Astrocyte (in vitro differentiated cells and primary cell): Measurements from ENCODE around the gene DAGLA. TPM values are rescaled to one million over a fixed set of nuclear protein-coding genes. Genes with fewer than 3 reads are reported as not detected.

ENCODE experiments used
- DNase-seq: peaks from one replicate; pipeline ENCODE4 v3.0.0-alpha.2; 2010; ENCODE audit warnings: low read depth
- FAIRE-seq: peaks from 2 replicates; lab custom pipeline; 2011; peaks lifted over from hg19 to GRCh38; lab: Jason Lieb, UNC
- H2AFZ ChIP-seq: 2 replicates; pipeline ENCODE4 v1.6.0; 2012; ENCODE audit warnings: low read depth, low read length, inconsistent platforms
- H3K27ac ChIP-seq: 2 replicates; pipeline ENCODE4 v1.5.1; 2011; ENCODE audit warnings: low read depth, low read length, inconsistent platforms
- H3K27me3 ChIP-seq: 2 replicates; pipeline ENCODE4 v1.6.0; 2011; ENCODE audit warnings: low read length, inconsistent platforms; ENCODE audit not compliant: insufficient read depth
- H3K36me3 ChIP-seq: 2 replicates; pipeline ENCODE4 v1.5.1; 2011; ENCODE audit warnings: low read length, inconsistent platforms; ENCODE audit not compliant: insufficient read depth
- H3K4me1 ChIP-seq: 2 replicates; pipeline ENCODE4 v1.5.1; 2011; ENCODE audit warnings: low read length, inconsistent platforms; ENCODE audit not compliant: insufficient read depth
- H3K4me2 ChIP-seq: 2 replicates; pipeline ENCODE4 v1.6.0; 2012; ENCODE audit warnings: low read length, inconsistent platforms
- H3K4me3 ChIP-seq: 2 replicates; pipeline ENCODE4 v1.5.1; 2011; ENCODE audit warnings: low read depth, mild to moderate bottlenecking, low read length, inconsistent platforms; ENCODE audit not compliant: insufficient read depth
- H3K79me2 ChIP-seq: 2 replicates; pipeline ENCODE4 v1.6.0; 2012; ENCODE audit warnings: mild to moderate bottlenecking, low read length, inconsistent platforms; ENCODE audit not compliant: insufficient read depth
- H3K9ac ChIP-seq: 2 replicates; pipeline ENCODE4 v1.6.0; 2012; ENCODE audit warnings: mild to moderate bottlenecking, low read length, inconsistent platforms
- H3K9me3 ChIP-seq: 2 replicates; pipeline ENCODE4 v1.5.1; 2012; ENCODE audit warnings: low read depth, mild to moderate bottlenecking, low read length, inconsistent platforms; ENCODE audit not compliant: insufficient read depth
- H4K20me1 ChIP-seq: 2 replicates; pipeline ENCODE4 v1.6.0; 2012; ENCODE audit warnings: low read length, inconsistent platforms; ENCODE audit not compliant: insufficient read depth
- H3K27ac Mint-ChIP-seq: one replicate; pipeline ENCODE4 v1.8.0; 2021; ENCODE audit warnings: mild to moderate bottlenecking, mixed read lengths; ENCODE audit not compliant: unreplicated experiment
- H3K27me3 Mint-ChIP-seq: one replicate; pipeline ENCODE4 v1.8.0; 2021; ENCODE audit warnings: low read depth, mixed read lengths; ENCODE audit not compliant: unreplicated experiment
- H3K36me3 Mint-ChIP-seq: one replicate; pipeline ENCODE4 v1.8.0; 2021; ENCODE audit warnings: low read depth, mixed read lengths; ENCODE audit not compliant: unreplicated experiment
- H3K4me1 Mint-ChIP-seq: one replicate; pipeline ENCODE4 v1.8.0; 2021; ENCODE audit warnings: low read depth, mixed read lengths; ENCODE audit not compliant: unreplicated experiment
- H3K4me3 Mint-ChIP-seq: one replicate; pipeline ENCODE4 v1.8.0; 2021; ENCODE audit warnings: mild to moderate bottlenecking, moderate library complexity, mixed read lengths; ENCODE audit not compliant: unreplicated experiment
- H3K9me3 Mint-ChIP-seq: one replicate; pipeline ENCODE4 v1.8.0; 2021; ENCODE audit warnings: mild to moderate bottlenecking, mixed read lengths; ENCODE audit not compliant: unreplicated experiment
- EZH2 ChIP-seq: IDR thresholded peaks from 2 replicates; pipeline ENCODE4 v1.6.1; 2012; ENCODE audit warnings: mild to moderate bottlenecking, low read length, inconsistent platforms; ENCODE audit not compliant: insufficient read depth
- total RNA-seq: library from RNA; stranded (reverse); gene quantifications from 2 replicates; pipeline ENCODE4 v1.2.1, GENCODE V29; 2021
- TF ChIP-seq, protein P1 (sequence below): IDR thresholded peaks from 2 replicates; pipeline ENCODE4 v1.5.1; 2011; ENCODE audit warnings: low read depth, mild to moderate bottlenecking, inconsistent platforms, low read length, moderate library complexity; ENCODE audit not compliant: insufficient read depth

The DAGLA gene
- total RNA-seq, 1 donor from 2014 or later: 5.5 TPM

DNA sequence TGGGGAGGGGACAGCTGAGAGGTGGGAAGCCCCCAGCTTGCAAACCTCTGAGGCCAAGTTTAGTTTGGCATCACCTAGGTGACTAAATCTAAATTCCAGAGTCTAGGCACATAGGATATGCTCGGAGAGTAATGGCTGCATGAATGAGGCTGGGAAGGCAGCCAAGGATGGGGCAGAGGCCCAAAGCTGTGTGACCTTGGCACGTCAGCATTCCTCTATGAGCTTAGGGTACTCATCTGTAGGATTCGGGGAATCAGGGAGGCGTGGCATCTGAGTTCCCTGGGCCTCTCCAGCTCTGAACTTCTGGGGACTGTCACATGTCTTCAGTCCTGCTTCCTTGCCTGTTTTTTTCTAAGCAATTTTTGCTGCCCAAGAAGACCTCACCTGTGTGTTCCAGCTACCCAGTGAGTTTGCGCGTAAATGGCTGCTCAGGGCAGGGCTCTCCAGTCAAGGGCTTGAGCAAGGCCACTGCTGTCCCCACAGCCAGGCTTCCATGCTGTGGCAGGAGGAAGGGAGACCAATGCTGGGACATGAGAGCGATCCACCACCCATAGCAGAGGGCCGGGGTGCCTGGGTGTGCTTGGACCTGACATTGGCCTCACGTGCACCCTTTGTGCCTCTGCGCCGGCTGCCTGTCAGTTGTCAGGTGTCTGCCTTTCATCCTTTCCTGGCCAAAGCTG, 13.9 kb downstream of the DAGLA start:
- no peak for FAIRE-seq
- no peak overlapping the region for H3K4me3 ChIP-seq
- Mint-ChIP-seq H3K27me3 (peaks cover 15% of the 10 kb centered on the region), H3K27ac (no peak overlapping the region), H3K4me1 (peaks cover 7% of the 10 kb centered on the region), H3K9me3 (no peaks in the 10 kb centered on the region), H3K4me3 (no peak overlapping the region), H3K36me3 (peaks cover 2% of the 10 kb centered on the region)
- no peak overlapping the region for H3K27ac ChIP-seq
- no peak overlapping the region for H2AFZ ChIP-seq
- no peaks in the 10 kb centered on the region for H3K9me3 ChIP-seq
- no peak overlapping the region for H3K9ac ChIP-seq
- no peak for DNase-seq
- no peaks in the 10 kb centered on the region for H3K36me3 ChIP-seq
- no peak overlapping the region for H3K4me2 ChIP-seq
- no peaks in the 10 kb centered on the region for H3K27me3 ChIP-seq
- peaks cover 37% of the 10 kb centered on the region for H3K4me1 ChIP-seq
- TF ChIP-seq, protein P1, sequence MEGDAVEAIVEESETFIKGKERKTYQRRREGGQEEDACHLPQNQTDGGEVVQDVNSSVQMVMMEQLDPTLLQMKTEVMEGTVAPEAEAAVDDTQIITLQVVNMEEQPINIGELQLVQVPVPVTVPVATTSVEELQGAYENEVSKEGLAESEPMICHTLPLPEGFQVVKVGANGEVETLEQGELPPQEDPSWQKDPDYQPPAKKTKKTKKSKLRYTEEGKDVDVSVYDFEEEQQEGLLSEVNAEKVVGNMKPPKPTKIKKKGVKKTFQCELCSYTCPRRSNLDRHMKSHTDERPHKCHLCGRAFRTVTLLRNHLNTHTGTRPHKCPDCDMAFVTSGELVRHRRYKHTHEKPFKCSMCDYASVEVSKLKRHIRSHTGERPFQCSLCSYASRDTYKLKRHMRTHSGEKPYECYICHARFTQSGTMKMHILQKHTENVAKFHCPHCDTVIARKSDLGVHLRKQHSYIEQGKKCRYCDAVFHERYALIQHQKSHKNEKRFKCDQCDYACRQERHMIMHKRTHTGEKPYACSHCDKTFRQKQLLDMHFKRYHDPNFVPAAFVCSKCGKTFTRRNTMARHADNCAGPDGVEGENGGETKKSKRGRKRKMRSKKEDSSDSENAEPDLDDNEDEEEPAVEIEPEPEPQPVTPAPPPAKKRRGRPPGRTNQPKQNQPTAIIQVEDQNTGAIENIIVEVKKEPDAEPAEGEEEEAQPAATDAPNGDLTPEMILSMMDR: no peak
- TF ChIP-seq EZH2: no peak
- no peaks in the 10 kb centered on the region for H3K79me2 ChIP-seq
- peaks cover 30% of the 10 kb centered on the region for H4K20me1 ChIP-seq

DNA sequence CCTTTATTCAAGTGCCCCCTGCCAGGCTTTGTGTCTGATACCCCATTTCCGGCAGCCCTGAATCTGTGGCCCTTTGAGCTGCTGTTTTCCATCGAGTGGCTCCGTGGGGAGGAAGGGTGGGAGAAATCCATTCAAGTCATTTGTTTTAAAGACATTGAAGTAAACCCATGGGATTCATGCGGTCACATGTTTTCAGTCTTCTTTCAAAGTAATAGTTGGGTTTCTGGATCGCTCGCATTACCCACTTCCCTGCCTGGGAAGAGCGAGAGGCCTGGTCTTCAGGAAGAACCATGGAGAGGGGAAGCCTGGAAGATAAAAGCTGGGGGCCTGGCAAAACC, 14.4 kb downstream of the DAGLA start:
- Mint-ChIP-seq H3K36me3 (peaks cover 2% of the 10 kb centered on the region), H3K4me3 (no peak overlapping the region), H3K9me3 (no peaks in the 10 kb centered on the region), H3K27ac (no peak overlapping the region), H3K4me1 (peaks cover 5% of the 10 kb centered on the region), H3K27me3 (peaks cover 15% of the 10 kb centered on the region)
- H2AFZ ChIP-seq: no peak overlapping the region
- TF ChIP-seq EZH2: no peak
- TF ChIP-seq, protein P1: no peak
- H3K4me1 ChIP-seq: peaks cover 39% of the 10 kb centered on the region
- no peaks in the 10 kb centered on the region for H3K79me2 ChIP-seq
- H3K9me3 ChIP-seq: no peaks in the 10 kb centered on the region
- FAIRE-seq: no peak
- H3K27ac ChIP-seq: no peak overlapping the region
- H3K4me2 ChIP-seq: no peak overlapping the region
- no peak overlapping the region for H3K9ac ChIP-seq
- no peaks in the 10 kb centered on the region for H3K36me3 ChIP-seq
- H3K27me3 ChIP-seq: no peaks in the 10 kb centered on the region
- no peak for DNase-seq
- peaks cover 35% of the 10 kb centered on the region for H4K20me1 ChIP-seq
- H3K4me3 ChIP-seq: no peak overlapping the region
